Measurements from ENCODE around the gene VAPA. TPM values are rescaled to one million over a fixed set of nuclear protein-coding genes. Genes with fewer than 3 reads are reported as not detected.

The VAPA gene
- total and polyA plus RNA-seq, 2 donors (not counting 3 experiments of a cell fraction or from before 2014, with no cell fraction given), result 105 to 163 TPM

- H3K4me1 ChIP-seq (ENCODE audit: control insufficient read depth, extremely low read depth, insufficient read depth, low read length), result peaks cover 20% of the 10 kb centered on the region
- intact Hi-C loops (cut with micrococcal nuclease), result no loop called here
- H2AFZ ChIP-seq (ENCODE audit: low read depth, low read length), result no peak overlapping the region
- CTCF ChIA-PET, result no interaction called here
- no peak overlapping the region for H3K9ac ChIP-seq (replicated peaks; ENCODE audit: extremely low read depth, insufficient read depth, low read length)
- H3K36me3 ChIP-seq (ENCODE audit: control insufficient read depth in 2 of 2, extremely low read depth in 1 of 2, insufficient read depth in 2 of 2, low read length in 2 of 2), result no peaks in the 10 kb centered on the region
- no peaks in the 10 kb centered on the region for H3K9me1 ChIP-seq (replicated peaks; ENCODE audit: control insufficient read depth, extremely low read depth, insufficient read depth, low read length)
- dilution Hi-C loops (cut with MboI; ENCODE audit: extremely low pct_ligation_motif_present, low sequenced_read_pairs), result no loop called here
- POLR2A ChIA-PET, result no interaction called here
- H3K4me3 ChIP-seq (replicated peaks in 1 of 3; ENCODE audit: insufficient read depth in 1 of 3, low read depth in 1 of 3, low read length in 3 of 3), result no peak overlapping the region
- FAIRE-seq, result no peak
- H3K9me3 ChIP-seq (replicated peaks; ENCODE audit: control insufficient read depth, insufficient read depth, low read length), result no peaks in the 10 kb centered on the region
- H3K4me2 ChIP-seq (ENCODE audit: insufficient read depth, low read length), result no peak overlapping the region
- H3K27ac ChIP-seq (ENCODE audit: insufficient read depth, low read depth, low read length), result no peak overlapping the region
- no peaks in the 10 kb centered on the region for H4K20me1 ChIP-seq (replicated peaks; ENCODE audit: control insufficient read depth, extremely low read depth, insufficient read depth, low read length)
- TF ChIP-seq JUN (IDR thresholded peaks at IDR 0.05; ENCODE audit: borderline replicate concordance, insufficient read depth, insufficient read length, low read depth), result no peak
- TF ChIP-seq POLR2A (IDR thresholded peaks at IDR 0.05; ENCODE audit: low read depth, low read length), result no peak
- TF ChIP-seq POLR2AphosphoS5 (IDR thresholded peaks at IDR 0.05; ENCODE audit: insufficient read depth, low read depth, low read length), result no peak
- TF ChIP-seq MAX (IDR thresholded peaks at IDR 0.05; ENCODE audit: insufficient read depth, insufficient read length), result no peak
- no peak for TF ChIP-seq EZH2 (IDR thresholded peaks at IDR 0.05; ENCODE audit: borderline replicate concordance, low read depth, low read length, severe bottlenecking)
- no peaks in the 10 kb centered on the region for H3K27me3 ChIP-seq (ENCODE audit: control insufficient read depth in 2 of 2, insufficient read depth in 2 of 2, low read length in 2 of 2)
- DNase-seq (ENCODE audit: low read depth, low spot score), result no peak
- no TSS peak for BruUV-seq (replicated peaks)
- H3K79me2 ChIP-seq (ENCODE audit: control insufficient read depth, insufficient read depth, low read length), result no peaks in the 10 kb centered on the region
Observed at GRCh38 chr18:9866627-9867026, 47.2 kb upstream of the VAPA start.

- Histone ChIP-seq H3K79me2 (ENCODE audit: control insufficient read depth, insufficient read depth, low read length) (no peaks in the 10 kb centered on the region), H3K9ac (replicated peaks; ENCODE audit: extremely low read depth, insufficient read depth, low read length) (no peak overlapping the region), H3K4me1 (ENCODE audit: control insufficient read depth, extremely low read depth, insufficient read depth, low read length) (peaks cover 20% of the 10 kb centered on the region), H3K9me1 (replicated peaks; ENCODE audit: control insufficient read depth, extremely low read depth, insufficient read depth, low read length) (no peaks in the 10 kb centered on the region), H3K27me3 (ENCODE audit: control insufficient read depth in 2 of 2, insufficient read depth in 2 of 2, low read length in 2 of 2) (no peaks in the 10 kb centered on the region), H2AFZ (ENCODE audit: low read depth, low read length) (no peak overlapping the region), H3K9me3 (replicated peaks; ENCODE audit: control insufficient read depth, insufficient read depth, low read length) (no peaks in the 10 kb centered on the region), H4K20me1 (replicated peaks; ENCODE audit: control insufficient read depth, extremely low read depth, insufficient read depth, low read length) (no peaks in the 10 kb centered on the region), H3K36me3 (ENCODE audit: control insufficient read depth in 2 of 2, extremely low read depth in 1 of 2, insufficient read depth in 2 of 2, low read length in 2 of 2) (no peaks in the 10 kb centered on the region), H3K4me2 (ENCODE audit: insufficient read depth, low read length) (no peak overlapping the region), H3K4me3 (replicated peaks in 1 of 3; ENCODE audit: insufficient read depth in 1 of 3, low read depth in 1 of 3, low read length in 3 of 3) (no peak overlapping the region), H3K27ac (ENCODE audit: insufficient read depth, low read depth, low read length) (no peak overlapping the region)
- ChIA-PET CTCF (no interaction called here), POLR2A (no interaction called here)
- intact Hi-C loops (cut with micrococcal nuclease), result no loop called here
- DNase-seq (ENCODE audit: low read depth, low spot score), result no peak
- no peak for FAIRE-seq
- TF ChIP-seq EZH2 (IDR thresholded peaks at IDR 0.05; ENCODE audit: borderline replicate concordance, low read depth, low read length, severe bottlenecking) (no peak), POLR2AphosphoS5 (IDR thresholded peaks at IDR 0.05; ENCODE audit: insufficient read depth, low read depth, low read length) (no peak), POLR2A (IDR thresholded peaks at IDR 0.05; ENCODE audit: low read depth, low read length) (no peak), MYC (IDR thresholded peaks at IDR 0.05; ENCODE audit: low read depth, low read length) (no peak), MAX (IDR thresholded peaks at IDR 0.05; ENCODE audit: insufficient read depth, insufficient read length) (no peak), JUN (IDR thresholded peaks at IDR 0.05; ENCODE audit: borderline replicate concordance, insufficient read depth, insufficient read length, low read depth) (no peak), FOS (IDR thresholded peaks at IDR 0.05; ENCODE audit: borderline replicate concordance, insufficient read depth, low read length) (no peak), CTCF (IDR thresholded peaks at IDR 0.05; ENCODE audit: extremely low read depth in 1 of 2, insufficient read depth in 1 of 2, low read depth in 1 of 2, low read length in 2 of 2) (no peak), GATA2 (IDR thresholded peaks at IDR 0.05; ENCODE audit: insufficient read depth, insufficient read length, low read depth, low read length) (no peak)
- dilution Hi-C loops (cut with MboI; ENCODE audit: extremely low pct_ligation_motif_present, low sequenced_read_pairs), result no loop called here
- no TSS peak for BruUV-seq (replicated peaks)
Observed at GRCh38 chr18:9867071-9867594, 46.7 kb upstream of the VAPA start.
